ENCODE data around the gene STOML2.

DNA sequence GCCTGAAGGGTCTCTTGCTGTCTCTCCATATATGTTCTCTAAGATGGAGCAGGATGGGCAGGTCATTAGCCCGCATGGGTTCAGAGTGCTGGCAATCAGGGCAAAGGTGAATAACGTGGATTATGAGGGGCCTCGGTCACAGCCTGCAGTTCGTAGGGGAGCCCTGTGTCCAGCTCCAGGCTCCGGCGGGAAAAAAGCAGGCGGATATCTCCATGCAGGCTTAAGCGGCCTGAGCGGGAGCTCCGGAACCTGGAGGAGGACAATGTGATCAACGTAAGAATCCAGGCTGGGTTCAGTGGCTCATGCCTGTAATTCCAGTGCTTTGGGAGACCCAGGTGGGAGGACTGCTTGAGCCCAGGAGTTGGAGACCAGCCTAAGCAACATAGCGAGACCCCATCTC is 2.2 kb upstream of the STOML2 start:
- TF ChIP-seq, protein P1, sequence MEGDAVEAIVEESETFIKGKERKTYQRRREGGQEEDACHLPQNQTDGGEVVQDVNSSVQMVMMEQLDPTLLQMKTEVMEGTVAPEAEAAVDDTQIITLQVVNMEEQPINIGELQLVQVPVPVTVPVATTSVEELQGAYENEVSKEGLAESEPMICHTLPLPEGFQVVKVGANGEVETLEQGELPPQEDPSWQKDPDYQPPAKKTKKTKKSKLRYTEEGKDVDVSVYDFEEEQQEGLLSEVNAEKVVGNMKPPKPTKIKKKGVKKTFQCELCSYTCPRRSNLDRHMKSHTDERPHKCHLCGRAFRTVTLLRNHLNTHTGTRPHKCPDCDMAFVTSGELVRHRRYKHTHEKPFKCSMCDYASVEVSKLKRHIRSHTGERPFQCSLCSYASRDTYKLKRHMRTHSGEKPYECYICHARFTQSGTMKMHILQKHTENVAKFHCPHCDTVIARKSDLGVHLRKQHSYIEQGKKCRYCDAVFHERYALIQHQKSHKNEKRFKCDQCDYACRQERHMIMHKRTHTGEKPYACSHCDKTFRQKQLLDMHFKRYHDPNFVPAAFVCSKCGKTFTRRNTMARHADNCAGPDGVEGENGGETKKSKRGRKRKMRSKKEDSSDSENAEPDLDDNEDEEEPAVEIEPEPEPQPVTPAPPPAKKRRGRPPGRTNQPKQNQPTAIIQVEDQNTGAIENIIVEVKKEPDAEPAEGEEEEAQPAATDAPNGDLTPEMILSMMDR (IDR thresholded peaks at IDR 0.05), result no peak
- no peak for TF ChIP-seq ZFX (IDR thresholded peaks at IDR 0.05; ENCODE audit: borderline replicate concordance)

Data from 22Rv1 (cell line).